Endodermal cell (in vitro differentiated cells): ENCODE measurements around the gene CLEC16A. TPM values are rescaled to one million over a fixed set of nuclear protein-coding genes. Genes with fewer than 3 reads are reported as not detected.

Source experiments
- DNase-seq: peaks from one replicate; pipeline ENCODE4 v3.0.0-alpha.2; 2017
- H3K27ac ChIP-seq: 2 replicates; pipeline ENCODE4 v1.5.1; 2013; ENCODE audit warnings: mild to moderate bottlenecking, low read depth, low read length, moderate library complexity
- H3K27me3 ChIP-seq: 2 replicates; pipeline ENCODE4 v1.6.1; 2013; ENCODE audit warnings: mild to moderate bottlenecking, low read length, moderate library complexity; ENCODE audit not compliant: insufficient read depth, control insufficient read depth, poor library complexity, severe bottlenecking
- H3K36me3 ChIP-seq: 2 replicates; pipeline ENCODE4 v1.7.0; 2013; ENCODE audit warnings: mild to moderate bottlenecking, low read length, moderate library complexity; ENCODE audit not compliant: control insufficient read depth, insufficient read depth
- H3K4me1 ChIP-seq: one replicate; pipeline ENCODE4 v1.7.0; 2013; ENCODE audit warnings: low read length; ENCODE audit not compliant: control insufficient read depth, insufficient read depth
- H3K4me3 ChIP-seq: 2 replicates; pipeline ENCODE4 v1.5.1; 2013; ENCODE audit warnings: mild to moderate bottlenecking, low read length, moderate library complexity
- H3K9ac ChIP-seq: 2 replicates; pipeline ENCODE4 v1.6.1; 2013; ENCODE audit warnings: mild to moderate bottlenecking, low read length, moderate library complexity; ENCODE audit not compliant: poor library complexity, severe bottlenecking; ENCODE audit errors: extremely low read depth
- H3K9me3 ChIP-seq: 2 replicates; pipeline ENCODE4 v1.6.1; 2013; ENCODE audit warnings: mild to moderate bottlenecking, low read length, moderate library complexity; ENCODE audit not compliant: control insufficient read depth
- H3K27ac Mint-ChIP-seq: 2 replicates; pipeline ENCODE4 v1.8.0; 2020; ENCODE audit warnings: mixed read lengths
- H3K27me3 Mint-ChIP-seq: 2 replicates; pipeline ENCODE4 v1.8.0; 2021; ENCODE audit warnings: mild to moderate bottlenecking, mixed read lengths; ENCODE audit not compliant: insufficient read depth
- H3K36me3 Mint-ChIP-seq: 2 replicates; pipeline ENCODE4 v1.8.0; 2020; ENCODE audit warnings: low read depth, mixed read lengths
- H3K4me1 Mint-ChIP-seq: 2 replicates; pipeline ENCODE4 v1.8.0; 2020; ENCODE audit warnings: mixed read lengths
- H3K4me3 Mint-ChIP-seq: 2 replicates; pipeline ENCODE4 v1.8.0; 2020; ENCODE audit warnings: mild to moderate bottlenecking, moderate library complexity, mixed read lengths
- H3K9me3 Mint-ChIP-seq: 2 replicates; pipeline ENCODE4 v1.8.0; 2020; ENCODE audit warnings: mild to moderate bottlenecking, mixed read lengths
- WGBS, 2 experiments: methylation state at CpG; one replicate each; pipeline versions ENCODE4 v1.1.5 to v1.1.7; 2013; ENCODE audit warnings: missing lambda C conversion rate in 2 of 2, mixed read lengths in 1 of 2; ENCODE audit not compliant: insufficient coverage in 1 of 2, insufficient read length in 1 of 2; 5-methylcytosine and 5-hydroxymethylcytosine counted together
- total RNA-seq, 2 donors: library from RNA; stranded (reverse); fragmentation: NEBNext Ultra II Directional in 1 of 2; extraction: Animal tissue kit (Norgen Biotek cat#: 25700) in 1 of 2; gene quantifications; 2 replicates in 1 of 2; 3 replicates in 1 of 2; pipeline ENCODE4 v1.2.1, GENCODE V29; 2021
- TF ChIP-seq, protein P1 (sequence below): fragments of 200-600 bp; sonication (generic); conservative IDR thresholded peaks from 2 replicates; pipeline ENCODE4 v1.5.0; 2021; ENCODE audit warnings: antibody characterized with exemption, mild to moderate bottlenecking

Gene CLEC16A
- total RNA-seq, 2 donors from 2014 or later, result 19.5 to 28.3 TPM

- 90 to 91% methylated on average over 4 to 6 of the region's 6 CpGs for WGBS, 2 experiments
Measured at GRCh38 chr16:11161439-11161838, 217.1 kb downstream of the CLEC16A start.

DNA sequence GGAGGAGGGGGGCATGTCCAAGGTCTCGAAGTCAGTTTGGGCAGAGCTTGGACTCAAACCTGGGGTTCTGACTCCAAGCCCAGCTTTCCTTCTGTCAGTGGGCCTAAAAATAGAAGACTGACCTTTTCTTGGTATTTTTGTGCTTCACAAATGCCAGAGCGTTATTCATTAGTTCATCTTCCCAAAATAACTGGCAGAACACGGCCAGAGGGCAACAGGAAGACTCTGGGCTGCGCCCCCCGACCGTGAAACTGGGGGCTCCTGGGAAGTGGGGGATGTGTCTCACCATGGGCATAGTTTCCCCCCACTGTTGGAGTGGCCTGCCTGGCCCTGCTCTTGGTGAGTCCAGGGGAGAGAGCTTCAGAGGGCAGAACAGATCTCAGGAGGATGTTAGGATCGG is 217.6 kb downstream of the CLEC16A start:
- WGBS, 2 experiments, result 77 to 100% methylated on average over 3 to 7 of the region's 7 CpGs
- Histone ChIP-seq H3K4me3 (no peak overlapping the region), H3K27me3 (no peaks in the 10 kb centered on the region), H3K27ac (no peak overlapping the region), H3K9me3 (no peaks in the 10 kb centered on the region), H3K36me3 (no peaks in the 10 kb centered on the region), H3K9ac (no peak overlapping the region), H3K4me1 (no peaks in the 10 kb centered on the region)
- Mint-ChIP-seq H3K4me1 (peaks cover 18% of the 10 kb centered on the region), H3K4me3 (no peak overlapping the region), H3K27ac (no peak overlapping the region), H3K9me3 (no peaks in the 10 kb centered on the region), H3K27me3 (no peaks in the 10 kb centered on the region), H3K36me3 (peaks cover under 1% of the 10 kb centered on the region)
- DNase-seq, result no peak
- TF ChIP-seq, protein P1, sequence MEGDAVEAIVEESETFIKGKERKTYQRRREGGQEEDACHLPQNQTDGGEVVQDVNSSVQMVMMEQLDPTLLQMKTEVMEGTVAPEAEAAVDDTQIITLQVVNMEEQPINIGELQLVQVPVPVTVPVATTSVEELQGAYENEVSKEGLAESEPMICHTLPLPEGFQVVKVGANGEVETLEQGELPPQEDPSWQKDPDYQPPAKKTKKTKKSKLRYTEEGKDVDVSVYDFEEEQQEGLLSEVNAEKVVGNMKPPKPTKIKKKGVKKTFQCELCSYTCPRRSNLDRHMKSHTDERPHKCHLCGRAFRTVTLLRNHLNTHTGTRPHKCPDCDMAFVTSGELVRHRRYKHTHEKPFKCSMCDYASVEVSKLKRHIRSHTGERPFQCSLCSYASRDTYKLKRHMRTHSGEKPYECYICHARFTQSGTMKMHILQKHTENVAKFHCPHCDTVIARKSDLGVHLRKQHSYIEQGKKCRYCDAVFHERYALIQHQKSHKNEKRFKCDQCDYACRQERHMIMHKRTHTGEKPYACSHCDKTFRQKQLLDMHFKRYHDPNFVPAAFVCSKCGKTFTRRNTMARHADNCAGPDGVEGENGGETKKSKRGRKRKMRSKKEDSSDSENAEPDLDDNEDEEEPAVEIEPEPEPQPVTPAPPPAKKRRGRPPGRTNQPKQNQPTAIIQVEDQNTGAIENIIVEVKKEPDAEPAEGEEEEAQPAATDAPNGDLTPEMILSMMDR, result no peak

More at GRCh38 chr16:11161439-11161838, 217.1 kb downstream of the CLEC16A start:
- H3K27ac Mint-ChIP-seq, result no peak overlapping the region
- H3K27ac ChIP-seq, result no peak overlapping the region
- H3K4me1 Mint-ChIP-seq, result peaks cover 18% of the 10 kb centered on the region
- no peaks in the 10 kb centered on the region for H3K27me3 ChIP-seq
- H3K36me3 Mint-ChIP-seq, result no peaks in the 10 kb centered on the region
- no peak overlapping the region for H3K4me3 ChIP-seq
- no peaks in the 10 kb centered on the region for H3K27me3 Mint-ChIP-seq
- no peak overlapping the region for H3K9ac ChIP-seq
- TF ChIP-seq, protein P1, result no peak
- no peak for DNase-seq
- no peaks in the 10 kb centered on the region for H3K4me1 ChIP-seq
- H3K36me3 ChIP-seq, result no peaks in the 10 kb centered on the region
- H3K9me3 Mint-ChIP-seq, result no peaks in the 10 kb centered on the region
- no peaks in the 10 kb centered on the region for H3K9me3 ChIP-seq
- H3K4me3 Mint-ChIP-seq, result no peak overlapping the region

- H3K9ac ChIP-seq, result no peak overlapping the region
- H3K27ac Mint-ChIP-seq, result no peak overlapping the region
- no peak overlapping the region for H3K4me3 ChIP-seq
- H3K36me3 Mint-ChIP-seq, result peaks cover 4% of the 10 kb centered on the region
- H3K9me3 ChIP-seq, result no peaks in the 10 kb centered on the region
- TF ChIP-seq, protein P1, result no peak
- no peak for DNase-seq
- no peaks in the 10 kb centered on the region for H3K27me3 ChIP-seq
- 86 to 89% methylated on average over 6 to 8 of the region's 9 CpGs for WGBS, 2 experiments
- H3K27me3 Mint-ChIP-seq, result no peaks in the 10 kb centered on the region
- no peak overlapping the region for H3K27ac ChIP-seq
- peaks cover 18% of the 10 kb centered on the region for H3K4me1 Mint-ChIP-seq
- no peaks in the 10 kb centered on the region for H3K4me1 ChIP-seq
- no peaks in the 10 kb centered on the region for H3K9me3 Mint-ChIP-seq
- H3K36me3 ChIP-seq, result no peaks in the 10 kb centered on the region
- H3K4me3 Mint-ChIP-seq, result no peak overlapping the region
Measured at GRCh38 chr16:11162586-11163268, 218.4 kb downstream of the CLEC16A start.
